ENCODE results near the gene ANKS6.

DNA sequence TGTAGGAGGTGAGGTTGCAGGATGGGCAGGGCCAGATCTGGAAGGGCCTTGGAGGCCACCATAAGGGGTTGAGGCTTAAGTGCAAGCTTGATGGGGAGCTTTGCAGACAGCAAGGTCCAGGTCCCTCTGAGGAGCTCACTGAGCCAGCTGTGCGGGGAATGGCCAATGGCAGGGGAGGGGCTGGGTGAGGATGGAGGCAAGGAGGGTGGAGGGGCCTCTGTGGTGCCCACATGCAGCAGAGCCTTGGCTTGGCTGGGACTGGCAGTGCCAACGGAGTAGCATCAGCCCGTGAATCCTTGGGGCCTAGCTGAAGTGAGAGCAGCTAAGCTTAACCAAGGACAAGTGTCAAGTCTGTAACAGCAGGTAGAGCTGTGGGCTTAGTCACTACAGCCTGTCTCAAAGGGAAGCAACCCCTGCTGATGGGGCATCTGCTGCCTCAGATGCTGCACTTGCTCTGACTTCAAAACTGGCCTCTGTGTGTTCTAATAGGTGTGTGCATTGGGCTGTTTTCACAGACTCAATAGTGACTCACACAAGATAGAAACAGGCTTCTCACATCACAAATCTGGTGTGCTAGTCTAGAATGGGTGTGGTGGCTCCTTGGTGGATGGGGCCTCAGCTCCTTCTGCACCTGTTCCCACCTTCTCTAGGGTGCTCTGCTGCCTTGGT is 27.4 kb upstream of the ANKS6 start:
- no peak for TF ChIP-seq POLR2AphosphoS5 (IDR thresholded peaks at IDR 0.05; ENCODE audit: low read depth, low read length)
- TF ChIP-seq, protein P1, sequence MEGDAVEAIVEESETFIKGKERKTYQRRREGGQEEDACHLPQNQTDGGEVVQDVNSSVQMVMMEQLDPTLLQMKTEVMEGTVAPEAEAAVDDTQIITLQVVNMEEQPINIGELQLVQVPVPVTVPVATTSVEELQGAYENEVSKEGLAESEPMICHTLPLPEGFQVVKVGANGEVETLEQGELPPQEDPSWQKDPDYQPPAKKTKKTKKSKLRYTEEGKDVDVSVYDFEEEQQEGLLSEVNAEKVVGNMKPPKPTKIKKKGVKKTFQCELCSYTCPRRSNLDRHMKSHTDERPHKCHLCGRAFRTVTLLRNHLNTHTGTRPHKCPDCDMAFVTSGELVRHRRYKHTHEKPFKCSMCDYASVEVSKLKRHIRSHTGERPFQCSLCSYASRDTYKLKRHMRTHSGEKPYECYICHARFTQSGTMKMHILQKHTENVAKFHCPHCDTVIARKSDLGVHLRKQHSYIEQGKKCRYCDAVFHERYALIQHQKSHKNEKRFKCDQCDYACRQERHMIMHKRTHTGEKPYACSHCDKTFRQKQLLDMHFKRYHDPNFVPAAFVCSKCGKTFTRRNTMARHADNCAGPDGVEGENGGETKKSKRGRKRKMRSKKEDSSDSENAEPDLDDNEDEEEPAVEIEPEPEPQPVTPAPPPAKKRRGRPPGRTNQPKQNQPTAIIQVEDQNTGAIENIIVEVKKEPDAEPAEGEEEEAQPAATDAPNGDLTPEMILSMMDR (IDR thresholded peaks at IDR 0.05 in 2 of 3, conservative IDR thresholded peaks at IDR 0.05 in 1 of 3; ENCODE audit: borderline replicate concordance in 1 of 3, insufficient read depth in 1 of 3, low read depth in 2 of 3, low read length in 2 of 3): no peak
- TF ChIP-seq POLR2A (IDR thresholded peaks at IDR 0.05; ENCODE audit: borderline replicate concordance, extremely low read depth, insufficient read depth, insufficient read length): no peak
- TF ChIP-seq, protein P2, sequence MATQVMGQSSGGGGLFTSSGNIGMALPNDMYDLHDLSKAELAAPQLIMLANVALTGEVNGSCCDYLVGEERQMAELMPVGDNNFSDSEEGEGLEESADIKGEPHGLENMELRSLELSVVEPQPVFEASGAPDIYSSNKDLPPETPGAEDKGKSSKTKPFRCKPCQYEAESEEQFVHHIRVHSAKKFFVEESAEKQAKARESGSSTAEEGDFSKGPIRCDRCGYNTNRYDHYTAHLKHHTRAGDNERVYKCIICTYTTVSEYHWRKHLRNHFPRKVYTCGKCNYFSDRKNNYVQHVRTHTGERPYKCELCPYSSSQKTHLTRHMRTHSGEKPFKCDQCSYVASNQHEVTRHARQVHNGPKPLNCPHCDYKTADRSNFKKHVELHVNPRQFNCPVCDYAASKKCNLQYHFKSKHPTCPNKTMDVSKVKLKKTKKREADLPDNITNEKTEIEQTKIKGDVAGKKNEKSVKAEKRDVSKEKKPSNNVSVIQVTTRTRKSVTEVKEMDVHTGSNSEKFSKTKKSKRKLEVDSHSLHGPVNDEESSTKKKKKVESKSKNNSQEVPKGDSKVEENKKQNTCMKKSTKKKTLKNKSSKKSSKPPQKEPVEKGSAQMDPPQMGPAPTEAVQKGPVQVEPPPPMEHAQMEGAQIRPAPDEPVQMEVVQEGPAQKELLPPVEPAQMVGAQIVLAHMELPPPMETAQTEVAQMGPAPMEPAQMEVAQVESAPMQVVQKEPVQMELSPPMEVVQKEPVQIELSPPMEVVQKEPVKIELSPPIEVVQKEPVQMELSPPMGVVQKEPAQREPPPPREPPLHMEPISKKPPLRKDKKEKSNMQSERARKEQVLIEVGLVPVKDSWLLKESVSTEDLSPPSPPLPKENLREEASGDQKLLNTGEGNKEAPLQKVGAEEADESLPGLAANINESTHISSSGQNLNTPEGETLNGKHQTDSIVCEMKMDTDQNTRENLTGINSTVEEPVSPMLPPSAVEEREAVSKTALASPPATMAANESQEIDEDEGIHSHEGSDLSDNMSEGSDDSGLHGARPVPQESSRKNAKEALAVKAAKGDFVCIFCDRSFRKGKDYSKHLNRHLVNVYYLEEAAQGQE (IDR thresholded peaks at IDR 0.05; ENCODE audit: low read depth): no peak
- no peak for TF ChIP-seq EZH2 (IDR thresholded peaks at IDR 0.05)
- TF ChIP-seq JUND (IDR thresholded peaks at IDR 0.05): no peak
- TF ChIP-seq ZNF274 (IDR thresholded peaks at IDR 0.05; ENCODE audit: low read depth, low read length): no peak
- no peak for TF ChIP-seq RAD21 (IDR thresholded peaks at IDR 0.05; ENCODE audit: low read depth)
- TF ChIP-seq, protein P3, sequence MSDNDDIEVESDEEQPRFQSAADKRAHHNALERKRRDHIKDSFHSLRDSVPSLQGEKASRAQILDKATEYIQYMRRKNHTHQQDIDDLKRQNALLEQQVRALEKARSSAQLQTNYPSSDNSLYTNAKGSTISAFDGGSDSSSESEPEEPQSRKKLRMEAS (IDR thresholded peaks at IDR 0.05): no peak
- TF ChIP-seq CEBPB (IDR thresholded peaks at IDR 0.05; ENCODE audit: low read depth): no peak
- no peak for TF ChIP-seq FOSL1 (IDR thresholded peaks at IDR 0.05; ENCODE audit: low read depth)
- TF ChIP-seq SRF (IDR thresholded peaks at IDR 0.05; ENCODE audit: low read depth): no peak
- TF ChIP-seq EGR1 (IDR thresholded peaks at IDR 0.05; ENCODE audit: low read depth): no peak

All from HCT116 (cell line).